HG02981 (cell line): ENCODE data around the gene GARNL3.

Experiments used
- ATAC-seq: cut with Tn5 transposase; IDR thresholded peaks from one replicate; pipeline ENCODE4 v1.9.1; 2021; ENCODE audit warnings: mild to moderate bottlenecking, moderate library complexity; ENCODE audit not compliant: unreplicated experiment

GARNL3 gene

DNA sequence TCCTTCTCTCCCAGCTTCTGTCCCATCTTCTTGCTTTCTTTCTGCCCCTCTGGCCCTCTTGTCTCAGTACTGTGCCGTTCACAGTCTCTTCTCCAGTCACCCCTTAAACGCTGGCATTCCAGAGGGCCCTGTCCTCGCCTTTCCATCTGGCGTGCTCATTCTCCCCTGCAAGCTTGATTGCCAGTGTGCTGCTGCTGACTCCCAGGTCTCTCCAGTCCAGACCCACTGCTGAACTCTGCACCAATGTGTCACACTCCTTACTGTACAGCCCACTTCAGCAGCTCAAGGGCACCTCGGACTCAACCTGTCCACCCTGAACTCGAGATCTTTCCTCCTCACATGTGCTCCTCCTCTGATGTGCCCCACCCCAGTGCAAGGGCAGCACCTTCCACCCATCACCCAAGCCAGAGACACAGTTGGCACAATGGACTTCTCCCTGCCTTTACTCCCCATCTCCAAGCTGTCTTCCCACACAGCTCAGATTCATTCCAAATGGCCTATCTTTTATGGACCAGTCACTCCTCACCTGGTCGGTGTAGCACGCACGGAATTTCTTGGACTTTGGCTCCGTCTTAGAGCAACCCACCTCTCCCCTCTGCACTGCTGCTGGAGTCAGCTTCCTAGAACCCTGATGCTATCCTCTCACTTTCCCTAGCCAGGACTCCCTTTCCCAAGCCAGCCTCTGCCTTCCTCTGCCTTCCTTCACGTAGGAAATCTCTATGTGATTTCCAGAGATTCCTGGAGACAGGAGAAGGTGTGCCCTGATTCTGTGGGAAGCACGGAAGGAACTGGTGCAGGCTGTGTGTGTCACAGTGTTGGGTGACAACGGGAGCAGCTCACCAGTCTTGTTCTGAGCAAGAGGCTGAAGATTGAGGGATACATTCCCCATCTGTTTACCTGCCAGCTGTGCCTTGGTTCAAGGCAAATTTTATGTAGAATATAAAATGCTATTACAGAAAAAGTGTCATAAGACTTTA, 106.4 kb downstream of the GARNL3 start:
- no peak for ATAC-seq

- ATAC-seq, result no peak
Observed at GRCh38 chr9:127380479-127380878, 115.9 kb downstream of the GARNL3 start.

- no peak for ATAC-seq
Observed at GRCh38 chr9:127382541-127382940, 118.0 kb downstream of the GARNL3 start.

GRCh38 chr9:127384016-127384730, 119.6 kb downstream of the GARNL3 start:
- ATAC-seq, result no peak

DNA sequence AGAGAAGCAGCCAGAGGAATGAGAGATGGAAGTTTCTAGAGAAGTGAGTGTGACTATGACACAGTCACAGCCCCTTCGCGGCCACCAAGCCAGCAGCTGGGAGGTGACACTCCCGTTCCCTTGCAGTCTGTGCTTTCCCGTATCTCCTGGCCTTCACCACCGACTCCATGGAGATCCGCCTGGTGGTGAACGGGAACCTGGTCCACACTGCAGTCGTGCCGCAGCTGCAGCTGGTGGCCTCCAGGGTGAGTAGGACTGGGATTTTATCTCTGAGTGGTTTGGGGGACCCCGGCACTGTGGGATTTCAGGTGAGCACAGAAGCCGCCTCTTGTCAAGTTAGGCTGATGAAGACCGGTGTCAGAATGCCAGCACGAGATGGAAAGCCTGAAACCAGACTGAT, 120.3 kb downstream of the GARNL3 start:
- ATAC-seq, result no peak

- ATAC-seq, result no peak
Observed at GRCh38 chr9:127386249-127386648, 121.7 kb downstream of the GARNL3 start.

GRCh38 chr9:127386981-127387380, 122.4 kb downstream of the GARNL3 start:
- no peak for ATAC-seq

- ATAC-seq, result peak; percentile 85
Observed at GRCh38 chr9:127388037-127388855, 123.7 kb downstream of the GARNL3 start.

- no peak for ATAC-seq
Observed at GRCh38 chr9:127388856-127389238, 124.3 kb downstream of the GARNL3 start.

DNA sequence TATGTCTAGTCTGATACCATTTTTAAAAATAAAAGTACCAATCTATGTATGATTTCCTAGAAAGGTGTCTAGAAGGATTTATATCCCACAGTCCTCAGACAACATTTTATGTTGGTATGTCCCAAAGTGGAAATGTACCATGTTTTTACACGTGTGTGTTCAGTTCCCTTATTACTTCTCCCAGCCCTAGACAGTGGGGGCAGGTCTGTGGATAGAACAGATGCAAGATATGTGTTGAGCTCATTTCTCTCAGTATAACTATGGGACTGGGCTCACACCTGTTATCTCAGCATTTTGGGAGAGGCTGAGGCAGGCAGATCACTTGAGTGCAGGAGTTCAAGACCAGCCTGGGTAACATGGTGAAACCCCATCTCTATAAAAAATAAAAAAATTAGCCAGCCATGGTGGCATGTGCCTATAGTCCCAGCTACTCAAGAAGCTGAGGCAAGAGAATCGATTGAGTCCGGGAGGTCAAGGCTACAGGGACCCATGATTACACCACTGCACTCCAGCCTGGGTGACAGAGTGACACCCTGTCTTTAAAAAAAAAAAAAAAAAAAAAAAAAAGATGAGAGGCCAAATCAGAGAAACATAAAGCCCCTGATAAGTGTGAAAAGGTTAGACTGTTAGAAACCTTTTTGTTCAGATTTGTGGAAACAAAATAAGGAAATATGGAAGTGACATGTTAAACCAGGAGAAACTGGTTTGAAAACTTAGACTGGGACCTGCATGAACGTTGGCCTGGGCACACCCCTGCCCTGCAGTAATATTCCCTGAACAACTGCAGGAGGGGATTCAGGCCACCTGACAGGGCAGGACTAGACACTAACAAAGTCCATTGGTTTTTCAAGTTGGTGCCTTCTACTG, 125.0 kb downstream of the GARNL3 start:
- no peak for ATAC-seq

DNA sequence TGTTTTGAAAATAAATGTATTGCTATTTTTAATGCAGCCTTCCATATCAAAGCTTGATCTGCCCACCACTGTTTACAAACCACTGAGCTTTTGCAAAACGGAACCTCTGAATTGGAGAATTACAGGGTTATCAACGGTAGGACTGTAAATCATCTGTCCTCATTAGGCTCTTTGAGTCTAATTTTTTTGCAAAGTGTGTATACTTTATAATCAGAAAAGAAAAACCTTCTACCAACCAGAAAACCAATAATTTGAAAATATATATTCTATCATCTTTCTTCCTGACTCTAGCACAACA, 125.6 kb downstream of the GARNL3 start:
- ATAC-seq, result no peak

DNA sequence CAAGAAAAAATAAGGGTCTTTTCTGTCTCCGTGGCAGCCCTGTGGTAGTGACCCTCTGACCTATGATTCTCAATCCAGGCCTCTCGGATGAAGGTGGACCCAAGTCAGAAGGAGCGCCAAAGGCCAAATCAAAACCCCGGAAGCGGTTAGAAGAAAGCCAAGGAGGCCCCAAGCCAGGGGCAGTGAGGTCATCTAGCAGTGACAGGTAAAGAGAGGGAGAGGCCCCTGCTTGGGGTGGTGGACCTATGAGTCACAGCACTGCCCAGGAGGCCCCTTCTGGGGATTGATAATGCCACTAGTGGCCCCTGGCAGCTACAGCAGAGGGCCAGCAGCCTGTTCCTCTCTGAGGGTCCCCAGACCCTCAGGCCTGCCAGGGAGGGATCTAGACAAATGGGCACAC, 126.0 kb downstream of the GARNL3 start:
- no peak for ATAC-seq

DNA sequence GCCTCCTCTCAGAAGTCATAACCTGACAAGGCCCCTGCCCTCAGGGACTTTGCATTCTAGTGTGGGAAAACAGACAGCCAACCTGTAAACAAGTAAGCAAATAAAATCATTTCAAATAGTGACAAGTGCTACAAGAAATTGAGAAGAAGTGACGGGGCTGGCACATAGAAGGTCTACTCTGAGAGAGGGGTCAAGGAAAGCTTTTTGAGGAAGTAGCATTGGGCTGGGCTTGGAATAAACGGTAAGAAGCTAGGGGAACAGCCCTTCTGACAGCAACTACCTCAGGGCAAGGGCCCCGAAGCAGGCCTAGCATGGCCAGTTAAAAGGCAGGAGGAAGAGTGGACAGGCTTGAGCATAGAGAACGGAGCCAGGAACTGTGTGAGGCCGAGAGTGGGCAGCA, 127.6 kb downstream of the GARNL3 start:
- no peak for ATAC-seq

DNA sequence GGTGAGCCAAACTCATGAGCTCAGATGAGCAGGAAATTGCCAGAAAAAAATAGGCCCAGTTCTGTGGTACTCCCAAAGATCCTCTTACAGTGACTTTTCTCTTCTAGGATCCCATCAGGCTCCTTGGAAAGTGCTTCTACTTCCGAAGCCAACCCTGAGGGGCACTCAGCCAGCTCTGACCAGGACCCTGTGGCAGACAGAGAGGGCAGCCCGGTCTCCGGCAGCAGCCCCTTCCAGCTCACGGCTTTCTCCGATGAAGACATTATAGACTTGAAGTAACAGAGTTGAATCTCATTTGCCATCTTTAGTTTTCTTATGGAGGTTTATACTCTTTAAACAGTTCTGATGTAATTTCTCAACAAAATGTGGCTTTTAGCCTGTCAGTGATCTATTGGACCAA, 128.4 kb downstream of the GARNL3 start:
- no peak for ATAC-seq

GRCh38 chr9:127393645-127394044, 129.1 kb downstream of the GARNL3 start:
- ATAC-seq, result no peak

DNA sequence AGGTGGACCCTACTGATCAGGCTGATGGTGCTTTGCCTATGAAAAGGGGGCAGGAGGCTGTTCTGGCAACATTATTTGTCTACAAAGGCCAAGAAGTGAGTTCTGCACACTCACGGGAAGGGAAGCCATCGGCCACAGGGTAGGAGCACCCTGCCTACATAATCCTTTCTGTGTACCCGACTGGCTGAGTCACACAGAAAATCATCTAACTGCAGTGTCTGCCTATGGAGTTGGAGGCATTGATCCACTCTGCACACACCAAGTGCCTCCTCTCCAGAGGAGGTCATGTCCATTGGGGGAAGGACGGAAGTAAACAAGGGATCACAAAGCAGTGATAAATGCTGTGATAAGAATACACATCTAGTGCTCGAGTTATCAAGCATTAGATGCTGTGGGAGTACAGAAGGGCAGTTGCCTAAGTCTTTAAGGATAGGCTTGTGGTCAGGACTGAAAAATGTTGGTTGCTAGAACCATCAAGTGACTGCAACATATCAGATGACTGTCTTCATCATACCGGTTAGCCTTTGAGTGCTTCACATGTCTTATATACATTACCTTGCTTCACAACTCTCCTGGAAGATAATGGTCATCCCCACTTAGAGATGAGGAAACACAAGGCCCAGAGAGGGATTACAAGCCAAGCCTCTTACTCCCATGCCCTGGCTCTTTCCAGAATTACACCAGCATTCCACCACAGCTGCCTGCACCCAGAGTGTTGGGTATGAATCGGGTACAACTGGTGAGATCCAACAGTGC, 131.1 kb downstream of the GARNL3 start:
- no peak for ATAC-seq

GRCh38 chr9:127396253-127396807, 131.8 kb downstream of the GARNL3 start:
- ATAC-seq, result no peak

DNA sequence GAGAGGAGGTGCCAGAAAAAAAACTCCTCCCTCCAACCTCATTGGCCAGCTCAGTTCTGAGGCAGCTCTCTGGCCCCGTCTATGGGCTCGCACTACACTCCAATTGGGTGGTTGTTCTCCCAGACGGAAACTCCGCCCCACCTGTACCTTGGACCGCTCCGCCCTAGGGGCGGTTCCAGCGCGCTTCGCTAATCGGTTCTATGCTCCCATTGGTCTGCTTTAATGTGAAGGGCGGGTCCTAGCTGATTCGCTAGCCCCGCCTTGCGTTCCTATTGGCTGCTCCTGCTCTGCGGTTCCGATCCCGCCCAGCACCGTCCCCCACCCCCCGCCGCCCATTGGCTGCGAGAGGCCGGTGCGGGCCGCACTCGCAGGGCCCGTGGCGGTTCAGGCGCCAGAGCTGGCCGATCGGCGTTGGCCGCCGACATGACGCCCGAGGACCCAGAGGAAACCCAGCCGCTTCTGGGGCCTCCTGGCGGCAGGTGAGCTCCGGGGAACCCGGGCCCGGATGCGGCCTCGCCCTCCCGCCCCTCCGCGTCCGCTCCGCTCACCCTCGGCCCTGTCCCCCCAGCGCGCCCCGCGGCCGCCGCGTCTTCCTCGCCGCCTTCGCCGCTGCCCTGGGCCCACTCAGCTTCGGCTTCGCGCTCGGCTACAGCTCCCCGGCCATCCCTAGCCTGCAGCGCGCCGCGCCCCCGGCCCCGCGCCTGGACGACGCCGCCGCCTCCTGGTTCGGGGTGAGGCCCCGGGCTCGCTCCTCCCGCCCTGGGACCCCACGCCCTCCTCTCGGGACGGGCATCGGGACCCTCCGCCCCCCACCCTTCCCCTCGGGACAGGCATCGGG, 132.5 kb downstream of the GARNL3 start, which contains the start of gene SLC2A8:
Gene SLC2A8 (plus strand): TSS at position 362 of the 838 bp plus-strand sequence. CDS start 62 bp downstream, at position 424.
- peak; percentile 92 for ATAC-seq
